Spleen (tissue), 11 donors: Measurements from ENCODE around the gene NEMF. TPM values are rescaled to one million over a fixed set of nuclear protein-coding genes. Genes with fewer than 3 reads are reported as not detected.

Experiments used
- DNase-seq: peaks from one replicate; pipeline ENCODE4 v3.0.0-alpha.2; 2020
- H3K27ac ChIP-seq, 8 donors: fragments of 200-600 bp; sonication (generic) in 7 of 8; 1 replicate in 4 of 8; 2 replicates in 4 of 8; pipeline versions ENCODE4 v1.5.0 to v1.8.0; 2016 to 2021; ENCODE audit warnings: inconsistent platforms in 4 of 8, mild to moderate bottlenecking in 4 of 8, moderate library complexity in 1 of 8
- H3K27me3 ChIP-seq, 7 donors: fragments of 200-600 bp; sonication (generic) in 6 of 7; replicated peaks in 1 of 7; 1 replicate in 4 of 7; 2 replicates in 3 of 7; pipeline versions ENCODE4 v1.5.0 to v1.8.0; 2016 to 2021; ENCODE audit warnings: inconsistent platforms in 3 of 7, mild to moderate bottlenecking in 1 of 7
- H3K36me3 ChIP-seq, 6 donors: fragments of 200-600 bp; sonication (generic) in 5 of 6; 1 replicate in 4 of 6; 2 replicates in 2 of 6; pipeline versions ENCODE4 v1.5.0 to v1.8.0; 2016 to 2021; ENCODE audit warnings: inconsistent platforms in 2 of 6
- H3K4me1 ChIP-seq, 6 donors: fragments of 200-600 bp; sonication (generic) in 5 of 6; 1 replicate in 3 of 6; 2 replicates in 3 of 6; pipeline versions ENCODE4 v1.5.0 to v1.8.0; 2016 to 2021; ENCODE audit warnings: inconsistent platforms in 3 of 6
- H3K4me3 ChIP-seq, 8 donors: fragments of 200-600 bp; sonication (generic) in 7 of 8; 1 replicate in 4 of 8; 2 replicates in 4 of 8; pipeline versions ENCODE4 v1.5.0 to v1.8.0; 2016 to 2021; ENCODE audit warnings: inconsistent platforms in 4 of 8, mild to moderate bottlenecking in 4 of 8, moderate library complexity in 2 of 8
- H3K9me3 ChIP-seq, 8 donors: fragments of 200-600 bp; sonication (generic) in 7 of 8; 1 replicate in 4 of 8; 2 replicates in 4 of 8; pipeline versions ENCODE4 v1.5.0 to v1.8.0; 2016 to 2021; ENCODE audit warnings: inconsistent platforms in 4 of 8
- CTCF ChIP-seq, 11 experiments: fragments of 200-600 bp in 7 of 11; fragments of 450-650 bp in 4 of 11; sonication (generic) in 4 of 11; IDR thresholded peaks in 8 of 11; conservative IDR thresholded peaks in 3 of 11; 1 replicate in 7 of 11; 2 replicates in 4 of 11; pipeline versions ENCODE4 v1.4.0 to v1.8.0; 2016 to 2021; ENCODE audit warnings: antibody characterized with exemption in 11 of 11, inconsistent platforms in 4 of 11, mild to moderate bottlenecking in 1 of 11
- POLR2A ChIP-seq, 3 donors: fragments of 450-650 bp; IDR thresholded peaks; one replicate each; pipeline ENCODE4 v1.5.1; 2017; ENCODE audit warnings: antibody characterized with exemption in 3 of 3, mild to moderate bottlenecking in 1 of 3
- POLR2AphosphoS5 ChIP-seq, 3 donors: sonication (generic); formaldehyde crosslinking; IDR thresholded peaks; one replicate each; pipeline ENCODE4 v1.5.1; 2017; ENCODE audit warnings: antibody characterized with exemption in 3 of 3
- WGBS, 5 donors: extraction: QIAGEN DNeasy Blood & Tissue Kit in 3 of 5; methylation state at CpG; one replicate each; pipeline versions ENCODE4 v1.1.5 to v1.1.7; 2013 to 2018; 5-methylcytosine and 5-hydroxymethylcytosine counted together
- intact Hi-C: fragments of 100-400 bp; cut with DNase I; formaldehyde crosslinking; loops from one replicate; pipeline ENCODE4 v1.15.0; 2023; ENCODE audit warnings: low total_unique reads
- polyA plus RNA-seq, 3 donors: library from polyadenylated mRNA; stranded (reverse); fragments of 200-250 nt; gene quantifications; one replicate each; pipeline ENCODE4 v1.2.1, GENCODE V29; 2013
- total RNA-seq, 7 donors: library from RNA; depleted of rRNA in 3 of 7; stranded (reverse); fragments of >200 nt in 3 of 7; fragmentation: NEBNext Ultra II Directional in 4 of 7; extraction: Animal tissue kit (Norgen Biotek cat#: 25700) in 4 of 7; gene quantifications; one replicate each; pipeline versions ENCODE4 v1.1.0 to v1.2.1, GENCODE V29; 2016 to 2021
- donor health status: healthy with polysubstance abuse.
- donor health status: DM: no; HTN: no; CAD: no; lungs with moderate emphysema.
- donor health status: DM: no; HTN: no; CAD: no.
- donor health status: Bipolar disorder and iron deficiency.
- donor health status: healthy.
- donor health status: DM: no; HTN: no; CAD: no.
- donor health status: DM: yes; HTN: yes; CAD: no.

Gene NEMF
- total and polyA plus RNA-seq, 10 donors: 24.3 to 187 (median 82.4) TPM

- TF ChIP-seq POLR2AphosphoS5 (IDR thresholded peaks at IDR 0.05) (no peak), POLR2A (IDR thresholded peaks at IDR 0.05) (no peak), CTCF (IDR thresholded peaks at IDR 0.05 in 8 of 11, conservative IDR thresholded peaks at IDR 0.05 in 3 of 11) (no peak)
- intact Hi-C loops: loop anchor here (10.0 kb wide), 2 partner anchors 74 to 134 kb away; partner anchors contain the start of genes DNAAF2 and KLHDC1
Observed at GRCh38 chr14:49769171-49769570, 83.4 kb downstream of the NEMF start.

DNA sequence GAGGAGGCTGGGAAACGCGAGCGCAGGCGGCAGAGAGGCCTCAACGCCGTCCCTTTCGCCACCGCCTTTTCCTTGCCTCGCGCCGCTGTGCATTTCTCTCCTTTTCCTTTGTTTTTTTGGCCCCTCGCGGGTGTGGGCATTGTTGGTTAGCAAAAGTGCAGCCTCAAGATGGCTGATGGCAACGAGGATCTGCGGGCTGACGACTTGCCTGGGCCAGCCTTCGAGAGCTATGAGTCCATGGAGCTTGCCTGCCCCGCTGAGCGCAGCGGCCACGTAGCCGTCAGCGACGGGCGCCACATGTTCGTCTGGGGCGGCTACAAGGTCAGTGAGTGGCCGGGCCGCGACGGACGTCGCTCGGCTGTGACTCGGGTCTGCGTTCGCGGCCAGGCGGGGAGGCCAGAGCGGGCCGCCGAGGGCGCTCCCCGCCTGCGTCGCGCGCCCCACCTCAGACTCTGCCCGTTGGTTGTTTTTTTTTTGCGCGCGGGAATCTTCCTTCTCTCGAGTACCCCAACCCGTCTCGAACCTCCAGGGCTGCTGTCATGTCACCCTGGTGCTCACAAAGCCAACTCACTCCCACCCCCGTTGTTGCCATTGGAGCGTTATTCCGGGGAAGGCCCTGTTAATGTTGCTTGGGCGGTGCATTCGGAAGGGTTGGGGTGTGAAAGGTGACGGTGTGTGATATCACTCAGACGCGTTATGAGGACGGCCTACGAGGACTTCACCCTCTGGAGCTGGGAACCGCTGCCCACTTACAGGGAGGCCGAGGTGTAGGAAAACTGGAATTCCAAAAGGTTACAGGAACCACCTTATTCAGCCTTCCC, 84.1 kb downstream of the NEMF start:
- H3K36me3 ChIP-seq: peaks cover 0 to 19% (median 4%) of the 10 kb centered on the region in 6 donors
- 0 to 1% (median 0%) methylated on average over 66 to 67 of the region's 67 CpGs for WGBS, 5 donors
- TF ChIP-seq CTCF (IDR thresholded peaks at IDR 0.05 in 8 of 11, conservative IDR thresholded peaks at IDR 0.05 in 3 of 11) (no peak), POLR2AphosphoS5 (IDR thresholded peaks at IDR 0.05) (peak; percentile 19 to 56 (median 44))
- H3K9me3 ChIP-seq: no peaks in the 10 kb centered on the region
- peak; percentile 92 for DNase-seq
- H3K27ac ChIP-seq: peak overlapping the region; percentile 89 to 100 (median 98)
- H3K4me3 ChIP-seq: peak overlapping the region; percentile 68 to 89 (median 83)
- peaks cover 16 to 46% (median 30%) of the 10 kb centered on the region in 6 donors for H3K4me1 ChIP-seq
- H3K27me3 ChIP-seq: no peaks in the 10 kb centered on the region
- intact Hi-C loops: loop anchor here (10.0 kb wide), 2 partner anchors 74 to 134 kb away; partner anchors contain the start of genes DNAAF2 and KLHDC1

More at GRCh38 chr14:49769171-49769570, 83.4 kb downstream of the NEMF start:
- no peak for DNase-seq
- Histone ChIP-seq H3K4me3 (peak overlapping the region; percentile 68 to 89 (median 83)), H3K27ac (peak overlapping the region; percentile 89 to 100 (median 98)), H3K36me3 (peaks cover 0 to 25% (median 9%) of the 10 kb centered on the region in 6 donors), H3K4me1 (peaks cover 16 to 52% (median 30%) of the 10 kb centered on the region in 6 donors), H3K9me3 (no peaks in the 10 kb centered on the region), H3K27me3 (no peaks in the 10 kb centered on the region)
- 19 to 26% (median 24%) methylated on average over 6 of the region's 6 CpGs for WGBS, 5 donors

- WGBS, 5 donors: 0 to 1% (median 0%) methylated on average over 64 to 86 of the region's 86 CpGs
- peak; percentile 99 for DNase-seq
- Histone ChIP-seq H3K4me3 (peak within 1 kb of the TSS; percentile 68 to 89 (median 83)), H3K9me3 (no peaks in the 10 kb centered on the region), H3K27me3 (no peaks in the 10 kb centered on the region), H3K27ac (peak within 1 kb of the TSS; percentile 89 to 100 (median 98)), H3K4me1 (peaks cover 16 to 46% (median 30%) of the 10 kb centered on the region in 6 donors), H3K36me3 (peaks cover 0 to 14% (median 2%) of the 10 kb centered on the region in 6 donors)
- TF ChIP-seq CTCF (IDR thresholded peaks at IDR 0.05 in 8 of 11, conservative IDR thresholded peaks at IDR 0.05 in 3 of 11): peak in 7 of 11 experiments; percentile 5 to 69 (median 44)
- TF ChIP-seq POLR2AphosphoS5 (IDR thresholded peaks at IDR 0.05): peak; percentile 84 to 91 (median 91)
- TF ChIP-seq POLR2A (IDR thresholded peaks at IDR 0.05): peak; percentile 14 to 94 (median 35)
- intact Hi-C loops: loop anchor here (10.0 kb wide), 2 partner anchors 73 to 133 kb away; partner anchors contain the start of genes DNAAF2 and KLHDC1
Observed at GRCh38 chr14:49767571-49768300, 84.9 kb downstream of the NEMF start, which contains the start of gene KLHDC2. Gene KLHDC2, plus strand, starts transcription at chr14:49768153. Its CDS starts 316 bp downstream, at chr14:49768469.
